Muscle of leg (tissue), 11 donors: ENCODE measurements around the gene SHCBP1. TPM values are rescaled to one million over a fixed set of nuclear protein-coding genes. Genes with fewer than 3 reads are reported as not detected.
A peak's percentile ranks its signal among the peaks of the same experiment; 100 is the strongest.

Source experiments
- DNase-seq: peaks from one replicate; pipeline ENCODE4 v3.0.0; 2013
- H3K27ac ChIP-seq: one replicate; pipeline ENCODE4 v1.5.1; 2013; ENCODE audit warnings: mild to moderate bottlenecking, low read length, control low read depth
- H3K27me3 ChIP-seq: one replicate; pipeline ENCODE4 v1.6.1; 2013; ENCODE audit warnings: low read length; ENCODE audit not compliant: control insufficient read depth, insufficient read depth
- H3K36me3 ChIP-seq: one replicate; pipeline ENCODE4 v1.6.1; 2013; ENCODE audit warnings: low read length; ENCODE audit not compliant: control insufficient read depth, insufficient read depth
- H3K4me1 ChIP-seq: one replicate; pipeline ENCODE4 v1.6.1; 2013; ENCODE audit warnings: low read length; ENCODE audit not compliant: control insufficient read depth, insufficient read depth
- H3K4me3 ChIP-seq: one replicate; pipeline ENCODE4 v1.5.1; 2013; ENCODE audit warnings: low read length, control low read depth
- H3K9me3 ChIP-seq: replicated peaks from 2 replicates; pipeline ENCODE4 v1.6.1; 2013; ENCODE audit warnings: low read depth, low read length; ENCODE audit not compliant: control insufficient read depth
- WGBS: methylation state at CpG from one replicate; pipeline ENCODE4 v1.1.5; 2013; ENCODE audit warnings: missing lambda C conversion rate; ENCODE audit not compliant: insufficient coverage; 5-methylcytosine and 5-hydroxymethylcytosine counted together
- polyA plus RNA-seq, 8 donors: library from polyadenylated mRNA; unstranded; fragments of 120-200 nt; gene quantifications; one replicate each; pipeline versions ENCODE4 v1.2.1 to v1.2.3, GENCODE V29; 2013; ENCODE audit warnings: inconsistent platforms in 1 of 8, low replicate concordance in 1 of 8; ENCODE audit not compliant: insufficient read length in 8 of 8, insufficient read depth in 1 of 8
- total RNA-seq: library from RNA; stranded (reverse); fragments of 120-200 nt; gene quantifications from one replicate; pipeline ENCODE4 v1.2.4, GENCODE V29; 2013

SHCBP1 gene
- total and polyA plus RNA-seq, 9 donors: 6.6 to 12.3 (median 9.2) TPM

- DNase-seq: no peak
- no CpG with 5 or more reads among the region's 4 CpGs for WGBS
- Histone ChIP-seq H3K27ac (no peak overlapping the region), H3K27me3 (no peaks in the 10 kb centered on the region), H3K4me3 (no peak overlapping the region), H3K4me1 (peaks cover 13% of the 10 kb centered on the region), H3K9me3 (no peaks in the 10 kb centered on the region), H3K36me3 (peaks cover 10% of the 10 kb centered on the region)
Measured at GRCh38 chr16:46618516-46618915, 2.7 kb downstream of the SHCBP1 start.

DNA sequence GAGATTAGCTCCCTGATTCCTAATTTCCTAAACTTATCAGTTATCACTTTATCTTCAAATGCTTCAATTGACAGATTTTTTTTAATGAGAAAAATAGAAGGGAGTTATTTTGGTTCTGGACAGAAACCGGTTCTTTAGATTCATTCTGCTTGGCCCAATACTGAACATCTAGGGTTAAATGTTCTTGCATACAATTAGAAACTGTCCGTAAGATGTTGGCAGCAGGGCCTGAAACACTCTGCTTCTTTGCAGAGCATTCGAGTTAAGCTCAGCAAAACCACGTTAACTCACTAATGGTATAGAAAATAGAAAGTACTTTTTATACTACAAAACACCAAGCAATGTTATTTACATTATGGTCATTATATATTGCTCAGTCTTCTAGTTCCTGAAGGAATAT is 7.2 kb downstream of the SHCBP1 start:
- WGBS: no CpG with 5 or more reads among the region's 4 CpGs
- Histone ChIP-seq H3K27ac (no peak overlapping the region), H3K4me1 (no peaks in the 10 kb centered on the region), H3K36me3 (peaks cover 18% of the 10 kb centered on the region), H3K27me3 (no peaks in the 10 kb centered on the region), H3K4me3 (no peak overlapping the region), H3K9me3 (no peaks in the 10 kb centered on the region)
- no peak for DNase-seq

DNA sequence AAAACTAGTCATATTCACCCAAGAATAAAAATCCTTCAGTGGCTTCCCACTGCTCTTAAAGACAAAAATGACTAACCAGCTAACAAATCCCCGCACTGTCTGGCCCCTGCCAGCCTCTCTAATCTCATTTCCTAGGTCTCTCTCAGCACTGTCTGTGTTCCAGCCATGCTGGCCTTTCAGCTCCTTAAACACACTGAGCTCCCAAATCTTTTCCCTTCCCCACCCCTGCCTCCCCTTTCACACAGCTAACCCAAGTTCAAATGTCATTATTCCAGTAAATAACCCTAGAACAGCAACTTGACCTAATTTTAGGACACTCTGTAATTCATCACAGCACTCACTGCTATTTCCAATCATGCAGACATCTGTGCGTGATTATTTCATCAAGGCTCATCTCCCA is 7.8 kb downstream of the SHCBP1 start:
- 94% methylated on average over 2 of the region's 2 CpGs for WGBS

DNA sequence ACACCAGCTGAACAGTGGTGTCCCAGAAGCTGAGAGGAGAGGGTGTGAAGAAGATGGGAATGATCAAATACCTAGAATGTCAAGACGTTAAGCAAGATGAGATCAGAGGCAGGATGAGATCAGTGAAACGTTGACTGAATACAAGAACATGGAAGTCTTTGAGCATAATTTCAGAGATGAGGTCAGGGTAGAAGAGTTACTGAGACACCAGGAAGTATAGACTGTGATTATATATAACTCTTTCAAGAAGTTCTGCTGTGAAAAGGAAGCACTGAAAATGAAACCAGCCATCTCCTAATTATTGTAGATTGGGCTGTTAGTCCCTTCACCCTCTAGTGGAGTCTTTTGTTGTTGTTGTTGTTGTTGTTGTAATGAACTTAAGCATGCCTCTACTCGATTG is 9.1 kb downstream of the SHCBP1 start:
- WGBS: 93% methylated on average over 2 of the region's 3 CpGs
- DNase-seq: peak; percentile 8

More for the DNA sequence above, 7.8 kb downstream of the SHCBP1 start:
- Histone ChIP-seq H3K36me3 (peaks cover 18% of the 10 kb centered on the region), H3K4me3 (no peak overlapping the region), H3K27ac (no peak overlapping the region), H3K9me3 (no peaks in the 10 kb centered on the region), H3K27me3 (no peaks in the 10 kb centered on the region), H3K4me1 (no peaks in the 10 kb centered on the region)
- DNase-seq: no peak

GRCh38 chr16:46607529-46607928 is 13.7 kb downstream of the SHCBP1 start:
- no peaks in the 10 kb centered on the region for H3K27me3 ChIP-seq
- WGBS: no CpG with 5 or more reads among the region's 1 CpG
- peak; percentile 60 for DNase-seq
- H3K4me1 ChIP-seq: no peaks in the 10 kb centered on the region
- no peak overlapping the region for H3K4me3 ChIP-seq
- no peaks in the 10 kb centered on the region for H3K9me3 ChIP-seq
- peaks cover 9% of the 10 kb centered on the region for H3K36me3 ChIP-seq
- no peak overlapping the region for H3K27ac ChIP-seq

More for the DNA sequence above, 9.1 kb downstream of the SHCBP1 start:
- no peaks in the 10 kb centered on the region for H3K27me3 ChIP-seq
- H3K4me3 ChIP-seq: no peak overlapping the region
- no peaks in the 10 kb centered on the region for H3K4me1 ChIP-seq
- H3K27ac ChIP-seq: no peak overlapping the region
- H3K36me3 ChIP-seq: peaks cover 18% of the 10 kb centered on the region
- H3K9me3 ChIP-seq: no peaks in the 10 kb centered on the region

GRCh38 chr16:46606231-46606630 is 14.9 kb downstream of the SHCBP1 start:
- DNase-seq: no peak
- WGBS: 100% methylated on average over 3 of the region's 5 CpGs

DNA sequence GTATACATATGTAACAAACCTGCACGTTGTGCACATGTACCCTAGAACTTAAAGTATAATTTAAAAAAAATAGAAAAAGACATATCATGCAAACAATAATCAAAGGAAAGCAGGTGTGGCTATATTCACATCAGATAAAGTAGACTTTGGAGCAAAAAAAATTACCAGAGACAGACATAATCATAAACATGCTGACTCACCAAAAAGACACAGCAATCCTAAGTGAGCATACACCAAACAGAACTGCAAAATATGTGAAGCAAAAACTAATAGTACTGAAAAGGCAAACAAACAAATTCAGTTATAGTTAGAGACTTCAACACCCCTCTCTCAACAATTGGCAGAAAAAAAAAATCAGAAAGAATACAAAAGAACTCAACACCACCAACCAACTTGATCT is 29.9 kb downstream of the SHCBP1 start:
- Histone ChIP-seq H3K4me3 (no peak overlapping the region), H3K4me1 (no peaks in the 10 kb centered on the region), H3K9me3 (peaks cover 5% of the 10 kb centered on the region), H3K27ac (no peak overlapping the region), H3K36me3 (peaks cover 4% of the 10 kb centered on the region), H3K27me3 (no peaks in the 10 kb centered on the region)
- no peak for DNase-seq
- WGBS: no CpG with 5 or more reads among the region's 1 CpG

More at GRCh38 chr16:46606231-46606630, 14.9 kb downstream of the SHCBP1 start:
- peaks cover 9% of the 10 kb centered on the region for H3K36me3 ChIP-seq
- no peak overlapping the region for H3K27ac ChIP-seq
- H3K4me1 ChIP-seq: no peaks in the 10 kb centered on the region
- H3K4me3 ChIP-seq: no peak overlapping the region
- H3K9me3 ChIP-seq: no peaks in the 10 kb centered on the region
- H3K27me3 ChIP-seq: no peaks in the 10 kb centered on the region

DNA sequence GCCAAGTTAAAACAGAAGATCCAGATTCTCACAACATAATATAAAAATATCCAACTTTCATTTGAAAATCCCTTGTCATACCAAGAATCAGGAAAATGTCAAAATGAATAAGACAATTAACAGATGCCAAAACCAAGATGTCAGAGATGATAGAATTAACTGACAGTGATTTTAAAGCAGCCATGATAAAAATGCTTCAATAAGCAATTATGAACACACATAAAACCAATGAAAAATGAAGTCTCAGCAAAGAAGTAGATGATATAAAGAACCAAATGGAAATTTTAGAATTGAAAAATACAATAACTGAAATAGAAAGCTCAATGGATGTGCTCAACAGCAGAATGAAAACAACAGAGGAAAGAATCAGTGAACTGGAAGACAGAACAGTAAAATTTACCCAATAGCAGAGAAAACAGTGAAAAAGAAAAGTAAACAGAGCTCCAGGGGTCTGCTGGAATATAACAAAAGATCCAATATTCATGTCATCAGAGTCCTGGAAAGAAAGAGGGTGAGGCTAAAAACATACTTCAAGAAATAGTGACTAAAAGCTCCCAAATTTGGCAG is 35.1 kb downstream of the SHCBP1 start:
- H3K4me1 ChIP-seq: no peaks in the 10 kb centered on the region
- H3K27ac ChIP-seq: no peak overlapping the region
- peaks cover 14% of the 10 kb centered on the region for H3K36me3 ChIP-seq
- H3K27me3 ChIP-seq: no peaks in the 10 kb centered on the region
- peaks cover 13% of the 10 kb centered on the region for H3K9me3 ChIP-seq
- DNase-seq: no peak
- no peak overlapping the region for H3K4me3 ChIP-seq

DNA sequence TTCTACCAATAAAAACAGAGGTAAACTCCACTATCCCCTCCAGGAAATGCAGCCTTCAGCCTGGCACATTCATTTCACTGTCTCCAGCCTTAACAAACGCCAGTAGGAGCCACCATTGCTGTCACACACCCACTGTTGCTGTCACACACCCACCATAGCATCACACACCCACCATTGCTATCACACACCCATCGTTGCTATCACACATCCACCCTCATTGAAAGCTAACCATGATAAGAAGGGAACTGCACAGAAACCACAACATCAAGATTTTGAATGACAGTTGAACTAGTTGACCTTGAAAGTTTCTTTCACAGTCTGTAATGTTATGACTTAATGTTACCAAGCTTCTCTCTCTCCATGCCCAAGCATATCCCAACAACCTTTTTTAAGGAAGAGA is 38.1 kb downstream of the SHCBP1 start:
- no peak overlapping the region for H3K4me3 ChIP-seq
- no peaks in the 10 kb centered on the region for H3K27me3 ChIP-seq
- peaks cover 13% of the 10 kb centered on the region for H3K9me3 ChIP-seq
- 83% methylated on average over 1 of the region's 2 CpGs for WGBS
- no peak overlapping the region for H3K27ac ChIP-seq
- H3K36me3 ChIP-seq: peaks cover 14% of the 10 kb centered on the region
- no peaks in the 10 kb centered on the region for H3K4me1 ChIP-seq
- no peak for DNase-seq

GRCh38 chr16:46582313-46582712 is 38.9 kb downstream of the SHCBP1 start:
- Histone ChIP-seq H3K27ac (no peak overlapping the region), H3K36me3 (peaks cover 14% of the 10 kb centered on the region), H3K27me3 (no peaks in the 10 kb centered on the region), H3K9me3 (peaks cover 13% of the 10 kb centered on the region), H3K4me1 (no peaks in the 10 kb centered on the region), H3K4me3 (no peak overlapping the region)
- DNase-seq: no peak
- WGBS: no CpG with 5 or more reads among the region's 1 CpG

- DNase-seq: no peak
- peaks cover 5% of the 10 kb centered on the region for H3K36me3 ChIP-seq
- no peaks in the 10 kb centered on the region for H3K9me3 ChIP-seq
- no peaks in the 10 kb centered on the region for H3K4me1 ChIP-seq
- no CpG with 5 or more reads among the region's 3 CpGs for WGBS
- no peaks in the 10 kb centered on the region for H3K27me3 ChIP-seq
- no peak overlapping the region for H3K4me3 ChIP-seq
- no peak overlapping the region for H3K27ac ChIP-seq
Measured at GRCh38 chr16:46577988-46578579, 43.1 kb downstream of the SHCBP1 start.
